A549 treated with CpdA at 1 μM for 4 hours (cell line): ENCODE results near the gene STAB1. TPM values are rescaled to one million over a fixed set of nuclear protein-coding genes. Genes with fewer than 3 reads are reported as not detected.

ENCODE experiments used
- total RNA-seq: library from RNA; stranded (reverse); fragments of 200-300 nt; extraction: Qiagen RNA extraction; gene quantifications from 5 replicates; pipeline ENCODE4 v1.2.3, GENCODE V29; 2022; ENCODE audit warnings: low read depth

The STAB1 gene, protein sequence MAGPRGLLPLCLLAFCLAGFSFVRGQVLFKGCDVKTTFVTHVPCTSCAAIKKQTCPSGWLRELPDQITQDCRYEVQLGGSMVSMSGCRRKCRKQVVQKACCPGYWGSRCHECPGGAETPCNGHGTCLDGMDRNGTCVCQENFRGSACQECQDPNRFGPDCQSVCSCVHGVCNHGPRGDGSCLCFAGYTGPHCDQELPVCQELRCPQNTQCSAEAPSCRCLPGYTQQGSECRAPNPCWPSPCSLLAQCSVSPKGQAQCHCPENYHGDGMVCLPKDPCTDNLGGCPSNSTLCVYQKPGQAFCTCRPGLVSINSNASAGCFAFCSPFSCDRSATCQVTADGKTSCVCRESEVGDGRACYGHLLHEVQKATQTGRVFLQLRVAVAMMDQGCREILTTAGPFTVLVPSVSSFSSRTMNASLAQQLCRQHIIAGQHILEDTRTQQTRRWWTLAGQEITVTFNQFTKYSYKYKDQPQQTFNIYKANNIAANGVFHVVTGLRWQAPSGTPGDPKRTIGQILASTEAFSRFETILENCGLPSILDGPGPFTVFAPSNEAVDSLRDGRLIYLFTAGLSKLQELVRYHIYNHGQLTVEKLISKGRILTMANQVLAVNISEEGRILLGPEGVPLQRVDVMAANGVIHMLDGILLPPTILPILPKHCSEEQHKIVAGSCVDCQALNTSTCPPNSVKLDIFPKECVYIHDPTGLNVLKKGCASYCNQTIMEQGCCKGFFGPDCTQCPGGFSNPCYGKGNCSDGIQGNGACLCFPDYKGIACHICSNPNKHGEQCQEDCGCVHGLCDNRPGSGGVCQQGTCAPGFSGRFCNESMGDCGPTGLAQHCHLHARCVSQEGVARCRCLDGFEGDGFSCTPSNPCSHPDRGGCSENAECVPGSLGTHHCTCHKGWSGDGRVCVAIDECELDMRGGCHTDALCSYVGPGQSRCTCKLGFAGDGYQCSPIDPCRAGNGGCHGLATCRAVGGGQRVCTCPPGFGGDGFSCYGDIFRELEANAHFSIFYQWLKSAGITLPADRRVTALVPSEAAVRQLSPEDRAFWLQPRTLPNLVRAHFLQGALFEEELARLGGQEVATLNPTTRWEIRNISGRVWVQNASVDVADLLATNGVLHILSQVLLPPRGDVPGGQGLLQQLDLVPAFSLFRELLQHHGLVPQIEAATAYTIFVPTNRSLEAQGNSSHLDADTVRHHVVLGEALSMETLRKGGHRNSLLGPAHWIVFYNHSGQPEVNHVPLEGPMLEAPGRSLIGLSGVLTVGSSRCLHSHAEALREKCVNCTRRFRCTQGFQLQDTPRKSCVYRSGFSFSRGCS (N-terminal part only)
- total RNA-seq, result 0.05 TPM in 1 of 5 replicates, not detected in the others

DNA sequence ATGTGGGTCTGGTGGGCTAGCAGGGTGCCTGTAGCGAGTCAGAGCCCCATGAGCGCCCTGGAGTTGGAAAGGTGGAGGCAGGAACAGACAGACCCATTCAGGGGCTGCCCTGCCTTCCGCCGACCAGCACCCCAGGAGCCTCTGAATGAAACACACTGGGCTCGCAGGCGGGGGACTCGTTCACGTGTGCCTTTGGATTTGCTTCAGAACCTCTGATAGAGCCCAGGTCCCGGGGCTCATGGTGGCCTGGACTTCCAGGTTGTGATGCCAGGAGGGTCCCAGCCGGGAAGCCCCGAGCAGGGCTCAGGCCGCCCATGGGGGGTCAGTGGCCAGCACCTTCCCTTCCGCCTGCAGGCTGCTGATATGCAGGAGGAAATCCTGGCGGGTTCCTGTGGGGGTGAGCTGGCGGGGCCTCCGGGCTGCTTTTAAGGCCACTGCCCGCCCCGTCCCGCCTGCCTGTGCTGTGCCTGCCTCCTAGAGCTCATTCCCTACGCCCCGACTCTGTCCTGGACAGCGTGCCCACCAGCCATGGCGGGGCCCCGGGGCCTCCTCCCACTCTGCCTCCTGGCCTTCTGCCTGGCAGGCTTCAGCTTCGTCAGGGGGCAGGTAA is at the start of gene STAB1:
Gene STAB1 (plus strand): TSS at position 453 of the 610 bp plus-strand sequence. CDS start 76 bp downstream, at position 529.

DNA sequence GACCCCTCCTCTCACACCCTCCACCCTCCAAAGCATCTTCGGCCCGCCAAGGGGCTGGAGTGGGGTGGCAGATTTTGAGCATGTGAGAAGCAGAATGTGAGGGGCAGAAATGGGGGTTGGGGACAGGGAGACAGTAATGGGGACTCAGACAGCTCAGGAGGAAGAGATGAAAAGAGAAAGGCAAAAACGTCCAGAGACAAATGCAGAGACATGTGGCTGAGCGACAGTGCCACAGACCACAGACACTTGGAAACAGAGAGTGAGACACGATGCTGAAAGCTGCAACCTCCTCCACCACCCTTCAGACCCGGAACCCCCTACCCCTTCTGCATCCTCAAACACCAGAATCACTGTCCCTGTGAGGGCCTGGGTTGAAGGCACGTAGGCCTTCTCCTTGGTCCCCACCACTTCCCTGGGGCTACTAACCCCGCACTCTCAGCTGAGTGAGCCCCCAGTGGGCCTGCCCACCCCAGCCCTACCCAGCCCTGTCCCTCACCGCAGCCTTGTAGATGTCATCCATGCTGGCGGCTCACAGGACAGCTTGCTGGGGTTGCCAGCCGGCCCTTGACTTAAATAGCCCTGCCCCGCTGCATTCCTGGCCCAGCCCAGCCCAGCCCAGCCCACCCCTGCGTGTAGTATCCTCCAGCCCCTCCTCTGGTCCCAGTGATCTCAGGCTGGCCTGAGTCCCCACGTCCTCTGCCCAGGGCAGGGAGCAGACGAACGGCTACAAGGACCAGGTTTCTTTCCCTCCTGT is 41.5 kb upstream of the STAB1 start, which contains the start of gene TNNC1:
Gene TNNC1 (minus strand): TSS at position 546 of the 754 bp plus-strand sequence. CDS start 26 bp downstream, at position 520.

DNA sequence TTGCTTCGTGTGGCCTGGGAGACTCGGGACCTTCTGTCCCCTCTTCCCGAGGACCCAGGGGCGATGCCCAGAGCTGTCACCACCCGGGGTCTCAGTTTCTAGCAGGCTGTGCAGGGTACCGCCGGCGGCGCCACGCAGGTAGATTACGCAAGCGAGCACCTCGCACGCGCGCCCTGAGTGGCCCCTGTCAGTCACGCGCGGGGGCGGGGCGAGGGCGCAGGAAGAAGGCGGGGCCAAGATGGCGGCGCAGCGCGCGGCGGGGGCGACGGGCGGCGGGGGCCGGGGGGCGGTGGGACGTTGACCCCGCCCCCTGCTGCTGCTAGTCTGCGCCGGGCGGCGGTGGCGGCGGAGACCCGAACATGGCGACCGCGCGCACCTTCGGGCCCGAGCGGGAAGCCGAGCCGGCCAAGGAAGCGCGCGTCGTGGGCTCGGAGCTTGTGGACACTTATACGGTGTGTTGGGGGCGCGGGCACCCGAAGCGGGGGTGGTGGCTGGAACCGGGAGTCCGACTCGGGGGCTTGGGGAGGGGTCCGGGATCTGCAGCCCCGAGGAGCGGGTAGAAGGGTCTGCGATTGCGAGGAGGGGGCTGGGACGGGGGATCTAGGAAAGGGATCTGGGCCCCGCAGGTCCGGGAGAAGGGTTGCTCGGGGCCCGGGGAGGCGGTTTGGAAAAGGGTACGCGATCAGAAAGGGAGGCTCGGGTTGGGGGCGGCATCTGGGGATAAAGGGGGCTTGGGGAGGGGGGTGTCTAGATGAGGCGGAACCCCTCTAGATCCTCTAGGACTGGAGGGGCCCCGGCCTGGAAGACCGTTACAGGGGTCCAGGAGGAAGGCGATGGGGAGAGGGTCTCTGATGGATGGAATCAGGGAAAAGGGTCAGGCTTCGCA is 39.6 kb upstream of the STAB1 start, which contains the start of gene NISCH:
Gene NISCH (plus strand): TSS at position 322 of the 886 bp plus-strand sequence. CDS start 38 bp downstream, at position 360.

DNA sequence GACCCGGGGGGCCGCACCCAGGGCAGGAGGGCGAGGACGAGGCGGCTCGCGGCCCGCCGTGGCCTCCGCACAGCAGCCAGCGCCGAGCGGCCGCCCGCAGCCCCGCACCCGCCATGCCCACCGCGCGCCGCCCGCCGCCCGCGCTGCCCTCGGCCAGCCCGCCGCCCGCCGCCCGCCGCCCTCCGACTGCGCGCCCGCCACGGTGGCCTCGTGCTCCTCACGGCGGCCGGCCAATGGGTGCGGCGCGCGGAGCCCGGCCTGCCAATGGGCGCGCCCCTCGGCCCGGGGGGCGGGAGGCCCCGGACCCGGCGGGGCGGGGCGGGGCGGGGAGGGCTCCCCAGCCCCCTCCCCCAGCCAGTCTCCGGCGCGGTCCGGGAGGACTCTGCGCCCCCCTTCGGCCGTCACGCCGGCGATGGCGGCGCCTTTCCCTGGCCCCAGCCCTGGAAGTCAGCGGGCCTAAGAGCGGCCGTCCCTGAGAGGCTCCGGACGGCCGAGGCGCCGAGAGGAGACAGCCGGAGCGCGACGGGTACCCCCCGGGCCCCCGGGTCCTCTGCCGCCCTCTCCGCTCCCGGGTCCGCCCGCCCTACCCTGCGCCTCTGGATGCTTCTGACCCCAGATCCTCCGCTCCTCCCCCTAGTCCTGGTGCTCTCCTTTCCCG is 38.6 kb downstream of the STAB1 start, which contains the start of gene NT5DC2:
Gene NT5DC2 (minus strand): TSS at position 235 of the 658 bp plus-strand sequence. CDS start 120 bp downstream, at position 115.

DNA sequence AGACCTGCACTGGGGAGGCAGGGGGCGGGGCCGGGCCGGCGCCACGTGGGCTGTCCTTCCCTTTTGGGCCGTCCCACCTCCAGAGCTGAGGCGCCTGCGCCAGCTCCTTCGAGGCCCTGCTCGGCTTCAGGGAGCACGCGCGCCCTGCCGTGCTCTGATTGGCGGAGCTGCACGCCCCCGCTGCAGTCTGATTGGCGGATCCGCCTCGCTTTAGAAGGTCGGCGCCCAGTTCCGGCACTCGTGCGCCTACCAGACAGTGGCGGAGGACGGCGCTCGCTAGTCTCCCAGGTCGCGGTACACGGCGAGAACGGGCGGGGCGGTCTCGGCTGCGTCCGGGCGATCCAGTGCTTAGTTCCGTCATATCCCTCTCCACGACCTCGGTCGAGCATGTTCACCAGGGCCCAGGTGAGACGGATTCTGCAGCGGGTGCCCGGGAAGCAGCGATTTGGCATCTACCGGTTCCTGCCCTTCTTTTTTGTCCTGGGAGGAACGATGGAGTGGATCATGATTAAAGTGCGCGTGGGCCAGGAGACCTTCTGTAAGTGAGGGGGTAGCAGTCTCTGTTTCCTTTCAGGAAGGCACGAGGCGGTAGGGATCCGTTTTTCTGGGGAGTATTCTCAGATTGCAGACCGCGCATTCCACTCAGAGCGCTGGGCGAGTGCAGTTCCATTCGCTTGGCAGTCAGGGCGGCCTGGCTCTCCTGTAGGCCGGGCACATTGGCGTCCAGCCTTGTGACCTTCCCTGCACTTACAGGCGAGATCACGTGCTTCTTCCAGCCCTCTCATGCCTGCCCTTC is 41.4 kb downstream of the STAB1 start, which contains the start of gene UQCC5:
Gene UQCC5 (plus strand): TSS at position 237 of the 796 bp plus-strand sequence. CDS start 151 bp downstream, at position 388.

Other genes with a start within 250 kb of the STAB1 start
- 4.2 to 5.8 TPM (median 5.2 TPM) in 5 replicates for gene PPM1M, start 249.6 kb upstream of the STAB1 start, total RNA-seq
- gene WDR82, start 216.7 kb upstream of the STAB1 start, total RNA-seq, result 49.8 to 53.8 TPM (median 52.2 TPM) in 5 replicates
- gene GLYCTK, start 207.5 kb upstream of the STAB1 start, total RNA-seq, result 3.2 to 4.9 TPM (median 4.7 TPM) in 5 replicates
- gene DNAH1, start 179.0 kb upstream of the STAB1 start, total RNA-seq, result 0.52 to 1.1 TPM (median 1.1 TPM) in 5 replicates
- 32.7 to 41.2 TPM (median 39.4 TPM) in 5 replicates for gene BAP1, start 85.3 kb upstream of the STAB1 start, total RNA-seq
- gene PHF7, start 84.7 kb upstream of the STAB1 start, total RNA-seq, result 2.5 to 3.2 TPM (median 2.7 TPM) in 5 replicates
- gene SEMA3G, start 50.2 kb upstream of the STAB1 start, total RNA-seq, result 0.05 to 0.15 TPM (median 0.10 TPM) in 5 replicates
- 1.2 to 1.5 TPM (median 1.4 TPM) in 5 replicates for gene TNNC1, start 41.3 kb upstream of the STAB1 start, total RNA-seq
- gene NISCH, start 39.7 kb upstream of the STAB1 start, total RNA-seq, result 12.3 to 15.0 TPM (median 13.4 TPM) in 5 replicates
- gene NT5DC2, start 38.5 kb downstream of the STAB1 start, total RNA-seq, result 78.9 to 109 TPM (median 101 TPM) in 5 replicates
- 50.9 to 73.7 TPM (median 62.1 TPM) in 5 replicates for gene UQCC5, start 41.3 kb downstream of the STAB1 start, total RNA-seq
- gene PBRM1, start 190.6 kb downstream of the STAB1 start, total RNA-seq, result 11.2 to 15.4 TPM (median 15.0 TPM) in 5 replicates
- gene GNL3, start 190.7 kb downstream of the STAB1 start, total RNA-seq, result 96.1 to 184 TPM (median 103 TPM) in 5 replicates
- gene GLT8D1, start 210.5 kb downstream of the STAB1 start, total RNA-seq, result 34.1 to 43.1 TPM (median 37.2 TPM) in 5 replicates
- 138 to 175 TPM (median 157 TPM) in 5 replicates for gene SPCS1, start 210.8 kb downstream of the STAB1 start, total RNA-seq